ENCODE data around the gene ARHGEF1. TPM values are rescaled to one million over a fixed set of nuclear protein-coding genes. Genes with fewer than 3 reads are reported as not detected.

The ARHGEF1 gene
- polyA plus RNA-seq, 1 donor (not counting 4 experiments of a cell fraction or from before 2014, with no cell fraction given): 30.5 TPM

DNA sequence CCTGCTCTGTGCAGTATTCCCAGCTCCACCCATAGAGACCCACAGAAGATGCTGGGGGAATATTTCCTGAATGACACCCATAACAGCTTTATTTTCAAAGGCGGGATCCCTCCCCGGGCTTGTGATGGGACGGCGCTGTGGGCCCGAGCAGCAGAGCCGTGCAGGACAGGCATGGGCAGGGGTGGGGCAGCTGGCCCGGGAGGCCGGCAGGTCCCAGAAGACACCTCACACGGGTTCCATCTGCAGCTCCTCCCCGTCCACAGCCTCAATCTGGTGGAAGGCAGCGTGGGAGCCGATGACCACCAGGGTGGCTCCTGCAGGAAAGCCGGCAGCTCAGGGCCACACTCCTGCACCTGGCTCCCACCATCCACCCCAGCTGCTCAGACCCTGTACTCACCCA is 73.6 kb downstream of the ARHGEF1 start:
- Histone ChIP-seq H3K27ac (ENCODE audit: control insufficient read depth, insufficient read depth, low read length) (no peak overlapping the region), H3K9ac (ENCODE audit: control insufficient read depth, extremely low read depth, insufficient read depth, low read length) (no peak overlapping the region), H3K4me2 (ENCODE audit: control insufficient read depth, extremely low read depth, insufficient read depth, low read depth, low read length) (no peak overlapping the region), H2AFZ (ENCODE audit: control insufficient read depth, low read length) (no peak overlapping the region), H4K20me1 (ENCODE audit: control insufficient read depth, extremely low read depth, insufficient read depth, low read length) (peaks cover 7% of the 10 kb centered on the region), H3K36me3 (ENCODE audit: control insufficient read depth in 2 of 2, extremely low read depth in 1 of 2, insufficient read depth in 2 of 2, low read length in 2 of 2) (peaks cover 0 to 9% of the 10 kb centered on the region in 2 experiments), H3K79me2 (ENCODE audit: control insufficient read depth, insufficient read depth, low read length) (no peaks in the 10 kb centered on the region), H3K4me1 (ENCODE audit: control insufficient read depth, extremely low read depth, insufficient read depth, low read length) (peaks cover 14% of the 10 kb centered on the region), H3K4me3 (ENCODE audit: control insufficient read depth in 2 of 3, extremely low read depth in 1 of 3, insufficient read depth in 2 of 3, low read depth in 1 of 3, low read length in 3 of 3) (no peak overlapping the region), H3K9me1 (ENCODE audit: control insufficient read depth, extremely low read depth, insufficient read depth, low read length) (no peaks in the 10 kb centered on the region), H3K9me3 (ENCODE audit: control insufficient read depth, low read depth, low read length) (no peaks in the 10 kb centered on the region), H3K27me3 (ENCODE audit: control insufficient read depth, extremely low read depth, insufficient read depth, low read length) (no peaks in the 10 kb centered on the region)
- no peak for DNase-seq (ENCODE audit: low read depth, low spot score)
- no peak for TF ChIP-seq CTCF (optimal IDR thresholded peaks at IDR 0.05 in 1 of 3, IDR thresholded peaks at IDR 0.05 in 1 of 3, conservative IDR thresholded peaks at IDR 0.05 in 1 of 3; ENCODE audit: extremely low read depth in 1 of 3, insufficient read depth in 2 of 3, low read length in 3 of 3)
- TF ChIP-seq EZH2 (IDR thresholded peaks at IDR 0.05; ENCODE audit: low read length): no peak
- no peak for FAIRE-seq
- dilution Hi-C loops (cut with MboI; ENCODE audit: extremely low pct_ligation_motif_present, low sequenced_read_pairs): no loop called here

Small RNA genes within 50 kb of the gene (small RNA-seq; reads per million reads assigned to genes)
- 0 to 0.25 (median 0) reads per million in 3 experiments for gene MIR6797 (ENCODE audit: insufficient read length in 3 of 3, low read depth in 3 of 3, low replicate concordance in 1 of 3)

Other genes with a start within 250 kb of the ARHGEF1 start
- not detected in 3 replicates for gene CEACAM7, start 194.9 kb upstream of the ARHGEF1 start, polyA plus RNA-seq
- 0.03 TPM in 1 of 3 replicates, not detected in the others for gene CEACAM5, start 174.6 kb upstream of the ARHGEF1 start, polyA plus RNA-seq
- 0.28 to 1.2 TPM (median 1.00 TPM) in 3 replicates for gene CEACAM6, start 127.7 kb upstream of the ARHGEF1 start, polyA plus RNA-seq
- gene CEACAM3, start 86.6 kb upstream of the ARHGEF1 start, polyA plus RNA-seq: not detected in 3 replicates
- gene LYPD4, start 38.5 kb upstream of the ARHGEF1 start, polyA plus RNA-seq: not detected in 3 replicates
- gene DMRTC2, start 38.1 kb upstream of the ARHGEF1 start, polyA plus RNA-seq: not detected in 3 replicates
- gene RPS19, start 22.9 kb upstream of the ARHGEF1 start, polyA plus RNA-seq: 2,269 to 3,039 TPM (median 2,290 TPM) in 3 replicates
- gene CD79A, start 5.9 kb upstream of the ARHGEF1 start, polyA plus RNA-seq: 0.07 to 0.19 TPM (median 0.14 TPM) in 3 replicates
- not detected in 3 replicates for gene ERFL, start 45.3 kb downstream of the ARHGEF1 start, polyA plus RNA-seq
- gene RABAC1, start 76.1 kb downstream of the ARHGEF1 start, polyA plus RNA-seq: 107 to 232 TPM (median 132 TPM) in 3 replicates
- gene ATP1A3, start 111.0 kb downstream of the ARHGEF1 start, polyA plus RNA-seq: 0.05 to 0.09 TPM in 2 of 3 replicates, not detected in the other
- gene GRIK5, start 187.0 kb downstream of the ARHGEF1 start, polyA plus RNA-seq: 0.06 to 0.44 TPM (median 0.17 TPM) in 3 replicates
- gene ZNF574, start 193.0 kb downstream of the ARHGEF1 start, polyA plus RNA-seq: 6.8 to 14.7 TPM (median 13.1 TPM) in 3 replicates
- 7.0 to 9.6 TPM (median 7.1 TPM) in 3 replicates for gene POU2F2, start 249.3 kb downstream of the ARHGEF1 start, polyA plus RNA-seq